C4-2B (cell line): ENCODE data around the gene PLD3.
A peak's percentile ranks its signal among the peaks of the same experiment; 100 is the strongest.

Experiments used
- H3K27ac ChIP-seq: fragments of 450-650 bp; 2 replicates; pipeline ENCODE4 v1.5.1; 2017
- ZFX ChIP-seq: fragments of 450-650 bp; IDR thresholded peaks from 2 replicates; pipeline ENCODE4 v1.6.1; 2017
- TF ChIP-seq, protein P1 (sequence below): fragments of 450-650 bp; conservative IDR thresholded peaks from 2 replicates; pipeline ENCODE4 v1.5.1; 2017; ENCODE audit warnings: mild to moderate bottlenecking

Gene PLD3

GRCh38 chr19:40392894-40393517, 44.5 kb downstream of the PLD3 start:
- peak overlapping the region; percentile 28 for H3K27ac ChIP-seq

DNA sequence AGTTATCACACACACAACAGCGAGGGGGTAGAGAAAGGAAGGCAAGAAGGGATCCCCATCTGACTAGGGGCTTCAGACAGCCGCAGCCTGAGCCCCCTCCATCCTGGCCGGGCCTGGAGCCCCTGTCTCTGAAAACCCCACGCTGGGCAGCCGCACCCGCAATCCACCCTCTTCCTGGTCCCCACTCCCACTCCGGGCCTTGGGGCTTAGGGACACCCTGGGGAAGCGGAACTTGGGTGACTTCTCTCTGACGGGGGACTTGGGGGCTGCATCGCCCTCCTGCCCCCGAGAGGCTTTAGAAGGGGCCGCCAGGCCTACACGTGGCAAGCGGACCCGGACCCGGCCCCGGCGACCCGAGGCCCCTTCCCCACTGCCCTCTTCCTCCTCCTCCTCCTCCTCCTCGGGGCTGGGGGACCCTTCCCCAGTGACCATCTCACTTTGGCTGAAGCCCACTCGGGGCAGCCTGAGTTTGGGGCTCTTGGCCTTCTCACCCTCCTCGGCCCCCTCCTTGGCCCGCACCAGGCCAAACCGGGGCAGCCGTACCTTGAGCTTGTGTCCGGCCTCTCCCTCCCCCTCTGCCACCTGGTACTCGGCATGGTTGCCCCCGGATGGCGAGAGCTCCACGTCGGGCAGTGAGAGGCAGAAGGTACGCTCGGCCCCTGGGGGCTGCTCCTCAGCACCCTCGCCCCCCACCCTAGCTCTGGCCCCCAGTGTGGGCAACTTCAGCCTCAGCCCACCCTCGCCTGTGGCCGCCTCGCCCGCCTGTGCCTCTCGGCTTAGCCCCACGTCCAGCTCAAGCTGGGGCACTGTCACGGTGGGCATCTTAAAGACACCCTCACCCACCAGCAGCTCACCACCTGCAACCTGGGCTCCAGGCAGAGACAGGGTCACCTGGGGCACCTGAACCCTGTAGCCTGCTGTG, 45.7 kb downstream of the PLD3 start:
- no peak for TF ChIP-seq ZFX
- TF ChIP-seq, protein P1, sequence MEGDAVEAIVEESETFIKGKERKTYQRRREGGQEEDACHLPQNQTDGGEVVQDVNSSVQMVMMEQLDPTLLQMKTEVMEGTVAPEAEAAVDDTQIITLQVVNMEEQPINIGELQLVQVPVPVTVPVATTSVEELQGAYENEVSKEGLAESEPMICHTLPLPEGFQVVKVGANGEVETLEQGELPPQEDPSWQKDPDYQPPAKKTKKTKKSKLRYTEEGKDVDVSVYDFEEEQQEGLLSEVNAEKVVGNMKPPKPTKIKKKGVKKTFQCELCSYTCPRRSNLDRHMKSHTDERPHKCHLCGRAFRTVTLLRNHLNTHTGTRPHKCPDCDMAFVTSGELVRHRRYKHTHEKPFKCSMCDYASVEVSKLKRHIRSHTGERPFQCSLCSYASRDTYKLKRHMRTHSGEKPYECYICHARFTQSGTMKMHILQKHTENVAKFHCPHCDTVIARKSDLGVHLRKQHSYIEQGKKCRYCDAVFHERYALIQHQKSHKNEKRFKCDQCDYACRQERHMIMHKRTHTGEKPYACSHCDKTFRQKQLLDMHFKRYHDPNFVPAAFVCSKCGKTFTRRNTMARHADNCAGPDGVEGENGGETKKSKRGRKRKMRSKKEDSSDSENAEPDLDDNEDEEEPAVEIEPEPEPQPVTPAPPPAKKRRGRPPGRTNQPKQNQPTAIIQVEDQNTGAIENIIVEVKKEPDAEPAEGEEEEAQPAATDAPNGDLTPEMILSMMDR, result no peak
- H3K27ac ChIP-seq, result no peak overlapping the region; the same call in 1 of the 2 replicates

More at GRCh38 chr19:40392894-40393517, 44.5 kb downstream of the PLD3 start:
- TF ChIP-seq, protein P1, result no peak; the same call in 1 of the 2 replicates
- no peak for TF ChIP-seq ZFX

- H3K27ac ChIP-seq, result no peak overlapping the region
- no peak for TF ChIP-seq ZFX
- TF ChIP-seq, protein P1, result no peak
Measured at GRCh38 chr19:40394816-40395210, 46.3 kb downstream of the PLD3 start.

- TF ChIP-seq, protein P1, result no peak
- TF ChIP-seq ZFX, result no peak
- H3K27ac ChIP-seq, result no peak overlapping the region
Measured at GRCh38 chr19:40395956-40396355, 47.5 kb downstream of the PLD3 start.

- no peak overlapping the region for H3K27ac ChIP-seq
- TF ChIP-seq ZFX, result no peak
- TF ChIP-seq, protein P1, result no peak
Measured at GRCh38 chr19:40396886-40397567, 48.5 kb downstream of the PLD3 start.

DNA sequence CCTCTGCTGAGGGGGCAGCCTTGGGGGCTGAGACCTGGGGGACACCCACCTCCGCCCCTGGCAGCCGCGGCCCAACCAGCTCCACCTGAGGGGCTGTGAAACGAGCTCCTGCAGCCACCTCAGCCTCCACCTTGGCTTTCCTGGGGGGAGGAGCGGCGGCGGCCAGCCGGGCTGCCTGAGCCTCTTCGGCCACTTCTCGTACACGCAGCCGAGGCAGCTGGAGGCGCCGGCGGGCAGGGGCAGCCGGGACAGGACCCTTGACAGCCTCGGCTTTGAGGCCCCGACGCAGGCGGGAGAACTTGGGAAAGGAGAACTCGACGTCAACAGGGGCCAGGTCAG, 49.0 kb downstream of the PLD3 start:
- no peak for TF ChIP-seq ZFX
- TF ChIP-seq, protein P1, result no peak
- no peak overlapping the region for H3K27ac ChIP-seq
